Parathyroid adenoma (tissue), 2 donors: ENCODE results near the gene SNX19.

Experiments used
- H2AFZ ChIP-seq: fragments of 300-600 bp; sonication (generic); one replicate; pipeline ENCODE4 v1.7.0; 2017; ENCODE audit warnings: antibody characterized with exemption, mild to moderate bottlenecking
- H3K27ac ChIP-seq: fragments of 300-600 bp; sonication (generic); one replicate; pipeline ENCODE4 v1.7.0; 2017
- H3K27me3 ChIP-seq: fragments of 300-600 bp; sonication (generic); one replicate; pipeline ENCODE4 v1.7.0; 2017; ENCODE audit warnings: low read length; ENCODE audit not compliant: control insufficient read depth, insufficient read depth
- H3K36me3 ChIP-seq: fragments of 300-600 bp; sonication (generic); one replicate; pipeline ENCODE4 v1.7.0; 2017; ENCODE audit warnings: low read length; ENCODE audit not compliant: control insufficient read depth, insufficient read depth
- H3K4me1 ChIP-seq: fragments of 300-600 bp; sonication (generic); one replicate; pipeline ENCODE4 v1.7.0; 2017; ENCODE audit warnings: control low read depth
- H3K4me2 ChIP-seq: fragments of 300-600 bp; sonication (generic); one replicate; pipeline ENCODE4 v1.7.0; 2017; ENCODE audit warnings: low read length
- H3K4me3 ChIP-seq: fragments of 300-600 bp; sonication (generic); one replicate; pipeline ENCODE4 v1.7.0; 2017; ENCODE audit warnings: low read depth, low read length
- H3K79me2 ChIP-seq: fragments of 300-600 bp; sonication (generic); one replicate; pipeline ENCODE4 v1.7.0; 2017; ENCODE audit warnings: control low read depth
- H3K9ac ChIP-seq: fragments of 300-600 bp; sonication (generic); one replicate; pipeline ENCODE4 v1.7.0; 2017; ENCODE audit warnings: mild to moderate bottlenecking
- H3K9me3 ChIP-seq: fragments of 300-600 bp; sonication (generic); one replicate; pipeline ENCODE4 v1.7.0; 2017; ENCODE audit warnings: low read length; ENCODE audit not compliant: control insufficient read depth
- CTCF ChIP-seq: fragments of 300-600 bp; sonication (generic); IDR thresholded peaks from one replicate; pipeline ENCODE4 v1.7.0; 2017; ENCODE audit warnings: antibody characterized with exemption, mild to moderate bottlenecking
- donor health status: primary hyperparathyroidism.

The SNX19 gene

GRCh38 chr11:130882138-130882551 is 34.1 kb downstream of the SNX19 start:
- Histone ChIP-seq H3K4me3 (no peak overlapping the region), H3K4me1 (no peaks in the 10 kb centered on the region), H3K4me2 (no peak overlapping the region), H3K27me3 (no peaks in the 10 kb centered on the region), H3K9ac (no peak overlapping the region), H2AFZ (no peak overlapping the region), H3K9me3 (no peaks in the 10 kb centered on the region), H3K27ac (no peak overlapping the region), H3K36me3 (no peaks in the 10 kb centered on the region), H3K79me2 (no peaks in the 10 kb centered on the region)
- no peak for TF ChIP-seq CTCF

GRCh38 chr11:130881475-130882137 is 34.7 kb downstream of the SNX19 start:
- Histone ChIP-seq H2AFZ (no peak overlapping the region), H3K9ac (no peak overlapping the region), H3K79me2 (no peaks in the 10 kb centered on the region), H3K27ac (no peak overlapping the region), H3K9me3 (no peaks in the 10 kb centered on the region), H3K4me1 (no peaks in the 10 kb centered on the region), H3K4me3 (no peak overlapping the region), H3K36me3 (no peaks in the 10 kb centered on the region), H3K4me2 (no peak overlapping the region), H3K27me3 (no peaks in the 10 kb centered on the region)
- TF ChIP-seq CTCF = no peak

- no peak overlapping the region for H2AFZ ChIP-seq
- no peak overlapping the region for H3K4me2 ChIP-seq
- no peak overlapping the region for H3K9ac ChIP-seq
- no peaks in the 10 kb centered on the region for H3K36me3 ChIP-seq
- H3K27ac ChIP-seq = no peak overlapping the region
- H3K27me3 ChIP-seq = no peaks in the 10 kb centered on the region
- TF ChIP-seq CTCF = no peak
- no peaks in the 10 kb centered on the region for H3K9me3 ChIP-seq
- H3K4me3 ChIP-seq = no peak overlapping the region
- no peaks in the 10 kb centered on the region for H3K79me2 ChIP-seq
- H3K4me1 ChIP-seq = no peaks in the 10 kb centered on the region
These were observed 36.4 kb downstream of the SNX19 start for GRCh38 chr11:130879836-130880235.

- Histone ChIP-seq H3K4me3 (no peak overlapping the region), H3K4me1 (no peaks in the 10 kb centered on the region), H3K9ac (no peak overlapping the region), H2AFZ (no peak overlapping the region), H3K4me2 (no peak overlapping the region), H3K27ac (no peak overlapping the region), H3K36me3 (no peaks in the 10 kb centered on the region), H3K27me3 (no peaks in the 10 kb centered on the region), H3K79me2 (no peaks in the 10 kb centered on the region), H3K9me3 (no peaks in the 10 kb centered on the region)
- no peak for TF ChIP-seq CTCF
These were observed 39.1 kb downstream of the SNX19 start for GRCh38 chr11:130876931-130877915.
